Hindlimb muscle (tissue), 1 donor: Measurements from ENCODE around the gene TBC1D10A. TPM values are rescaled to one million over a fixed set of nuclear protein-coding genes. Genes with fewer than 3 reads are reported as not detected.

Experiments
- DNase-seq: peaks from one replicate; pipeline ENCODE4 v3.0.0-alpha.2; 2013
- polyA plus RNA-seq: library from polyadenylated mRNA; unstranded; fragments of 120-200 nt; gene quantifications from one replicate; pipeline ENCODE4 v1.2.1, GENCODE V29; 2013; ENCODE audit not compliant: insufficient read length

TBC1D10A gene
- polyA plus RNA-seq, 1 donor = 8.1 TPM

GRCh38 chr22:30245985-30246813 is 80.5 kb downstream of the TBC1D10A start, which contains the start of gene LIF:
TSS of gene LIF (minus strand) at chr22:30246759. CDS start at chr22:30246695, 64 bp downstream.
- no peak for DNase-seq

GRCh38 chr22:30245181-30245984 is 81.4 kb downstream of the TBC1D10A start:
- no peak for DNase-seq

- DNase-seq = no peak
These were observed 82.1 kb downstream of the TBC1D10A start for GRCh38 chr22:30244641-30245040.

GRCh38 chr22:30244066-30244465 is 82.7 kb downstream of the TBC1D10A start:
- DNase-seq = no peak

- DNase-seq = no peak
These were observed 83.1 kb downstream of the TBC1D10A start for GRCh38 chr22:30243661-30244060.

Other genes starting within 250 kb of the TBC1D10A start
- not detected for gene HORMAD2, start 246.5 kb downstream of the TBC1D10A start, polyA plus RNA-seq
- 0.90 TPM for gene LIF, start 80.2 kb downstream of the TBC1D10A start, polyA plus RNA-seq
- 0.17 TPM for gene OSM, start 60.1 kb downstream of the TBC1D10A start, polyA plus RNA-seq
- 5.4 TPM for gene CASTOR1, start 37.4 kb downstream of the TBC1D10A start, polyA plus RNA-seq
- 100 TPM for gene SF3A1, start 30.0 kb upstream of the TBC1D10A start, polyA plus RNA-seq
- gene CCDC157, start 30.1 kb upstream of the TBC1D10A start, polyA plus RNA-seq = 1.7 TPM
- gene RNF215, start 60.5 kb upstream of the TBC1D10A start, polyA plus RNA-seq = 11.5 TPM
- 2.0 TPM for gene SEC14L2, start 70.1 kb upstream of the TBC1D10A start, polyA plus RNA-seq
- gene MTFP1, start 98.8 kb upstream of the TBC1D10A start, polyA plus RNA-seq = 6.9 TPM
- not detected for gene SEC14L3, start 145.1 kb upstream of the TBC1D10A start, polyA plus RNA-seq
- 0.45 TPM for gene SEC14L4, start 178.8 kb upstream of the TBC1D10A start, polyA plus RNA-seq
- 0.19 TPM for gene SEC14L6, start 219.8 kb upstream of the TBC1D10A start, polyA plus RNA-seq
- 6.5 TPM for gene GAL3ST1, start 247.7 kb upstream of the TBC1D10A start, polyA plus RNA-seq